ENCODE results near the gene MECP2. TPM values are rescaled to one million over a fixed set of nuclear protein-coding genes. Genes with fewer than 3 reads are reported as not detected.

MECP2 gene
- total RNA-seq, 2 donors from 2014 or later: 34.4 to 35.3 TPM

GRCh38 chrX:154090731-154091130 lies 6.8 kb downstream of the MECP2 start:
- peaks cover 45% of the 10 kb centered on the region for H3K9me3 Mint-ChIP-seq
- H3K36me3 Mint-ChIP-seq (ENCODE audit: low read depth): peaks cover 18% of the 10 kb centered on the region
- no peak overlapping the region for H3K27ac Mint-ChIP-seq
- TF ChIP-seq CTCF (conservative IDR thresholded peaks at IDR 0.05): no peak
- Histone ChIP-seq H3K4me1 (ENCODE audit: control insufficient read depth, insufficient read depth, low read length) (no peaks in the 10 kb centered on the region), H3K4me3 (ENCODE audit: low read length) (no peak overlapping the region), H3K36me3 (ENCODE audit: control insufficient read depth, insufficient read depth, low read length) (peaks cover 9% of the 10 kb centered on the region), H3K9ac (ENCODE audit: extremely low read depth, low read length, poor library complexity, severe bottlenecking) (no peak overlapping the region), H3K27me3 (ENCODE audit: control insufficient read depth, insufficient read depth, low read length, poor library complexity, severe bottlenecking) (no peaks in the 10 kb centered on the region), H3K27ac (ENCODE audit: low read depth, low read length) (peak overlapping the region; percentile 24), H3K9me3 (ENCODE audit: control insufficient read depth, low read length) (no peaks in the 10 kb centered on the region)
- WGBS, 2 experiments (ENCODE audit: insufficient coverage in 1 of 2, insufficient read length in 1 of 2): 80 to 91% methylated on average over 1 to 4 of the region's 4 CpGs
- peaks cover 41% of the 10 kb centered on the region for H3K4me1 Mint-ChIP-seq
- H3K4me3 Mint-ChIP-seq: no peak overlapping the region
- no peak for DNase-seq
- no peaks in the 10 kb centered on the region for H3K27me3 Mint-ChIP-seq (ENCODE audit: insufficient read depth)

GRCh38 chrX:154084449-154085300 lies 12.8 kb downstream of the MECP2 start:
- Mint-ChIP-seq H3K9me3 (peaks cover 46% of the 10 kb centered on the region), H3K27me3 (ENCODE audit: insufficient read depth) (no peaks in the 10 kb centered on the region), H3K36me3 (ENCODE audit: low read depth) (peaks cover 22% of the 10 kb centered on the region), H3K4me3 (no peak overlapping the region), H3K4me1 (no peaks in the 10 kb centered on the region), H3K27ac (no peak overlapping the region)
- Histone ChIP-seq H3K4me3 (ENCODE audit: low read length) (no peak overlapping the region), H3K27me3 (ENCODE audit: control insufficient read depth, insufficient read depth, low read length, poor library complexity, severe bottlenecking) (no peaks in the 10 kb centered on the region), H3K9me3 (ENCODE audit: control insufficient read depth, low read length) (no peaks in the 10 kb centered on the region), H3K27ac (ENCODE audit: low read depth, low read length) (no peak overlapping the region), H3K36me3 (ENCODE audit: control insufficient read depth, insufficient read depth, low read length) (peaks cover 14% of the 10 kb centered on the region), H3K9ac (ENCODE audit: extremely low read depth, low read length, poor library complexity, severe bottlenecking) (no peak overlapping the region), H3K4me1 (ENCODE audit: control insufficient read depth, insufficient read depth, low read length) (no peaks in the 10 kb centered on the region)
- no peak for TF ChIP-seq CTCF (conservative IDR thresholded peaks at IDR 0.05)
- WGBS, 2 experiments (ENCODE audit: insufficient coverage in 1 of 2, insufficient read length in 1 of 2): 90 to 94% methylated on average over 2 to 6 of the region's 7 CpGs
- DNase-seq: no peak

- peaks cover 50% of the 10 kb centered on the region for H3K9me3 Mint-ChIP-seq
- no peak overlapping the region for H3K27ac ChIP-seq (ENCODE audit: low read depth, low read length)
- H3K27ac Mint-ChIP-seq: no peak overlapping the region
- no peak for DNase-seq
- no peak overlapping the region for H3K9ac ChIP-seq (ENCODE audit: extremely low read depth, low read length, poor library complexity, severe bottlenecking)
- H3K4me3 Mint-ChIP-seq: no peak overlapping the region
- H3K4me1 ChIP-seq (ENCODE audit: control insufficient read depth, insufficient read depth, low read length): no peaks in the 10 kb centered on the region
- no peaks in the 10 kb centered on the region for H3K4me1 Mint-ChIP-seq
- H3K27me3 Mint-ChIP-seq (ENCODE audit: insufficient read depth): no peaks in the 10 kb centered on the region
- TF ChIP-seq CTCF (conservative IDR thresholded peaks at IDR 0.05): no peak
- H3K9me3 ChIP-seq (ENCODE audit: control insufficient read depth, low read length): no peaks in the 10 kb centered on the region
- no peak overlapping the region for H3K4me3 ChIP-seq (ENCODE audit: low read length)
- H3K36me3 ChIP-seq (ENCODE audit: control insufficient read depth, insufficient read depth, low read length): peaks cover 11% of the 10 kb centered on the region
- H3K27me3 ChIP-seq (ENCODE audit: control insufficient read depth, insufficient read depth, low read length, poor library complexity, severe bottlenecking): no peaks in the 10 kb centered on the region
- 85% methylated on average over 6 of the region's 6 CpGs; no CpG with 5 or more reads in 1 of the 2 experiments for WGBS, 2 experiments (ENCODE audit: insufficient coverage in 1 of 2, insufficient read length in 1 of 2)
- peaks cover 26% of the 10 kb centered on the region for H3K36me3 Mint-ChIP-seq (ENCODE audit: low read depth)
Observed at GRCh38 chrX:154083126-154083517, 14.4 kb downstream of the MECP2 start.

All from endodermal cell (in vitro differentiated cells).